ENCODE data around the gene CSNK1G2. TPM values are rescaled to one million over a fixed set of nuclear protein-coding genes. Genes with fewer than 3 reads are reported as not detected.
A peak's percentile ranks its signal among the peaks of the same experiment; 100 is the strongest.

Gene CSNK1G2
- total and polyA plus RNA-seq, 2 experiments from 2014 or later = 39.6 to 147 TPM

DNA sequence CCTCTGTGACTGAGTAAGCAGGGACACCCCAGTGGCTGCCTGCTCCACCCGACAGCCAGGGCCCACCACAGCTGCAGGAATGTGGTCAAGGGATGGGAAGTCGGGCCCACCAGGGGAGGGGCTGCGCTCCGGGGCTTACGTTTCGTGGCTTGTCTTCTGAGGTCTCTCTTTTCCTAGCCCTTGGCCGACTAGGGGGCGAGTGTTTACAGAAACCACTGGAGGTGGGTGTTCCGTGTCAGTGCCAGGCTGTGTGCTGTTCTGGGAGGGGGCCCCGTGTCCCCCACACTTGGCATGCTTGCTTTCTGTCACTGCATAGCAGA lies 31.3 kb upstream of the CSNK1G2 start (continued):
- TF ChIP-seq, protein P1, sequence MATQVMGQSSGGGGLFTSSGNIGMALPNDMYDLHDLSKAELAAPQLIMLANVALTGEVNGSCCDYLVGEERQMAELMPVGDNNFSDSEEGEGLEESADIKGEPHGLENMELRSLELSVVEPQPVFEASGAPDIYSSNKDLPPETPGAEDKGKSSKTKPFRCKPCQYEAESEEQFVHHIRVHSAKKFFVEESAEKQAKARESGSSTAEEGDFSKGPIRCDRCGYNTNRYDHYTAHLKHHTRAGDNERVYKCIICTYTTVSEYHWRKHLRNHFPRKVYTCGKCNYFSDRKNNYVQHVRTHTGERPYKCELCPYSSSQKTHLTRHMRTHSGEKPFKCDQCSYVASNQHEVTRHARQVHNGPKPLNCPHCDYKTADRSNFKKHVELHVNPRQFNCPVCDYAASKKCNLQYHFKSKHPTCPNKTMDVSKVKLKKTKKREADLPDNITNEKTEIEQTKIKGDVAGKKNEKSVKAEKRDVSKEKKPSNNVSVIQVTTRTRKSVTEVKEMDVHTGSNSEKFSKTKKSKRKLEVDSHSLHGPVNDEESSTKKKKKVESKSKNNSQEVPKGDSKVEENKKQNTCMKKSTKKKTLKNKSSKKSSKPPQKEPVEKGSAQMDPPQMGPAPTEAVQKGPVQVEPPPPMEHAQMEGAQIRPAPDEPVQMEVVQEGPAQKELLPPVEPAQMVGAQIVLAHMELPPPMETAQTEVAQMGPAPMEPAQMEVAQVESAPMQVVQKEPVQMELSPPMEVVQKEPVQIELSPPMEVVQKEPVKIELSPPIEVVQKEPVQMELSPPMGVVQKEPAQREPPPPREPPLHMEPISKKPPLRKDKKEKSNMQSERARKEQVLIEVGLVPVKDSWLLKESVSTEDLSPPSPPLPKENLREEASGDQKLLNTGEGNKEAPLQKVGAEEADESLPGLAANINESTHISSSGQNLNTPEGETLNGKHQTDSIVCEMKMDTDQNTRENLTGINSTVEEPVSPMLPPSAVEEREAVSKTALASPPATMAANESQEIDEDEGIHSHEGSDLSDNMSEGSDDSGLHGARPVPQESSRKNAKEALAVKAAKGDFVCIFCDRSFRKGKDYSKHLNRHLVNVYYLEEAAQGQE (IDR thresholded peaks at IDR 0.05; ENCODE audit: unreplicated experiment) = no peak
- TF ChIP-seq STAT1 (IDR thresholded peaks at IDR 0.05; ENCODE audit: unreplicated experiment) (no peak), JUNB (IDR thresholded peaks at IDR 0.05; ENCODE audit: unreplicated experiment) (no peak)
- TF ChIP-seq, protein P2, sequence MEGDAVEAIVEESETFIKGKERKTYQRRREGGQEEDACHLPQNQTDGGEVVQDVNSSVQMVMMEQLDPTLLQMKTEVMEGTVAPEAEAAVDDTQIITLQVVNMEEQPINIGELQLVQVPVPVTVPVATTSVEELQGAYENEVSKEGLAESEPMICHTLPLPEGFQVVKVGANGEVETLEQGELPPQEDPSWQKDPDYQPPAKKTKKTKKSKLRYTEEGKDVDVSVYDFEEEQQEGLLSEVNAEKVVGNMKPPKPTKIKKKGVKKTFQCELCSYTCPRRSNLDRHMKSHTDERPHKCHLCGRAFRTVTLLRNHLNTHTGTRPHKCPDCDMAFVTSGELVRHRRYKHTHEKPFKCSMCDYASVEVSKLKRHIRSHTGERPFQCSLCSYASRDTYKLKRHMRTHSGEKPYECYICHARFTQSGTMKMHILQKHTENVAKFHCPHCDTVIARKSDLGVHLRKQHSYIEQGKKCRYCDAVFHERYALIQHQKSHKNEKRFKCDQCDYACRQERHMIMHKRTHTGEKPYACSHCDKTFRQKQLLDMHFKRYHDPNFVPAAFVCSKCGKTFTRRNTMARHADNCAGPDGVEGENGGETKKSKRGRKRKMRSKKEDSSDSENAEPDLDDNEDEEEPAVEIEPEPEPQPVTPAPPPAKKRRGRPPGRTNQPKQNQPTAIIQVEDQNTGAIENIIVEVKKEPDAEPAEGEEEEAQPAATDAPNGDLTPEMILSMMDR (conservative IDR thresholded peaks at IDR 0.05; ENCODE audit: low read depth in 2 of 2) = no peak

DNA sequence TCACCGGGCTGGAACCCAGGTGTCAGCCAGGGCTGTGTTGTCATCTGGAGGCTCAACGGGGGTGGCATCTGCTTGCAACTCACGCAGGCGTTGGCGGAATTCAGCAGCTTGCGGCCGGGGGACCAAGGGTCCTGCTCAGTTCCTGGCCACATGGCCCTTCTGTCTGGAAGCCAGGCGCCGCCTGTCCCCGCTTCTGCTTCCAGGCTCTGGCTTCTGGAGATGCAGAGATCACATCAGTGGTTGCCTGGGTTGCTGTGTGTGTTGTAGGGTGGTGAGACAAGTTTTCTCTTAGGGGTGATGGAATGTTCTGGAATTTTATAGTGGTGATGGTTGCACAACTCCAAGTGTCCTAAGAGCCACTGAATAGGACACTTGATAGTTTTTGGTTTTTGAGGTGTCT lies 30.8 kb upstream of the CSNK1G2 start:
- DNase-seq (ENCODE audit: low spot score) (no peak), ATAC-seq (no peak)
- peaks cover 7% of the 10 kb centered on the region for H4K20me1 ChIP-seq (replicated peaks; ENCODE audit: insufficient read depth)
- Mint-ChIP-seq H3K4me1 (0 out of 3 replicates have a peak, but pooled peaks cover 6% of the 10 kb centered on the region), H3K27me3 (ENCODE audit: insufficient read depth, low read depth, poor library complexity) (peaks cover 11% of the 10 kb centered on the region), H3K9me3 (peaks cover 2% of the 10 kb centered on the region; the same call in 1 of the 3 replicates), H3K36me3 (ENCODE audit: low read depth) (peaks cover 18% of the 10 kb centered on the region), H3K4me3 (no peak overlapping the region; the same call in 2 of the 3 replicates), H3K27ac (peak overlapping the region; percentile 36; the same call in 1 of the 2 replicates)
- H3K36me3 ChIP-seq (ENCODE audit: insufficient read depth) = no peaks in the 10 kb centered on the region
- H2AFZ ChIP-seq = no peak overlapping the region
- no peaks in the 10 kb centered on the region for H3K27me3 ChIP-seq (ENCODE audit: insufficient read depth)
- H3K79me2 ChIP-seq (replicated peaks; ENCODE audit: insufficient read depth) = peaks cover 76% of the 10 kb centered on the region
- no peak overlapping the region for H3K4me3 ChIP-seq
- H3K9me2 ChIP-seq (ENCODE audit: insufficient read depth) = no peaks in the 10 kb centered on the region
- no peak overlapping the region for H3K27ac ChIP-seq (ENCODE audit: low read depth)
- H3K4me2 ChIP-seq = no peak overlapping the region
- peaks cover 4% of the 10 kb centered on the region for H3F3A ChIP-seq (replicated peaks; ENCODE audit: low read depth)
- peaks cover 3% of the 10 kb centered on the region; the same call in 1 of the 2 replicates for H3K4me1 ChIP-seq (ENCODE audit: insufficient read depth)
- TF ChIP-seq, protein P3, sequence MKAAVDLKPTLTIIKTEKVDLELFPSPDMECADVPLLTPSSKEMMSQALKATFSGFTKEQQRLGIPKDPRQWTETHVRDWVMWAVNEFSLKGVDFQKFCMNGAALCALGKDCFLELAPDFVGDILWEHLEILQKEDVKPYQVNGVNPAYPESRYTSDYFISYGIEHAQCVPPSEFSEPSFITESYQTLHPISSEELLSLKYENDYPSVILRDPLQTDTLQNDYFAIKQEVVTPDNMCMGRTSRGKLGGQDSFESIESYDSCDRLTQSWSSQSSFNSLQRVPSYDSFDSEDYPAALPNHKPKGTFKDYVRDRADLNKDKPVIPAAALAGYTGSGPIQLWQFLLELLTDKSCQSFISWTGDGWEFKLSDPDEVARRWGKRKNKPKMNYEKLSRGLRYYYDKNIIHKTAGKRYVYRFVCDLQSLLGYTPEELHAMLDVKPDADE (IDR thresholded peaks at IDR 0.05) = no peak
- TF ChIP-seq, protein P1 (IDR thresholded peaks at IDR 0.05; ENCODE audit: unreplicated experiment) = no peak
- TF ChIP-seq ZNF331 (CRISPR knock-in tag; IDR thresholded peaks at IDR 0.05; ENCODE audit: low read depth) (no peak), EZH2 (IDR thresholded peaks at IDR 0.05; ENCODE audit: low read depth, unreplicated experiment) (no peak)
- TF ChIP-seq, protein P4, sequence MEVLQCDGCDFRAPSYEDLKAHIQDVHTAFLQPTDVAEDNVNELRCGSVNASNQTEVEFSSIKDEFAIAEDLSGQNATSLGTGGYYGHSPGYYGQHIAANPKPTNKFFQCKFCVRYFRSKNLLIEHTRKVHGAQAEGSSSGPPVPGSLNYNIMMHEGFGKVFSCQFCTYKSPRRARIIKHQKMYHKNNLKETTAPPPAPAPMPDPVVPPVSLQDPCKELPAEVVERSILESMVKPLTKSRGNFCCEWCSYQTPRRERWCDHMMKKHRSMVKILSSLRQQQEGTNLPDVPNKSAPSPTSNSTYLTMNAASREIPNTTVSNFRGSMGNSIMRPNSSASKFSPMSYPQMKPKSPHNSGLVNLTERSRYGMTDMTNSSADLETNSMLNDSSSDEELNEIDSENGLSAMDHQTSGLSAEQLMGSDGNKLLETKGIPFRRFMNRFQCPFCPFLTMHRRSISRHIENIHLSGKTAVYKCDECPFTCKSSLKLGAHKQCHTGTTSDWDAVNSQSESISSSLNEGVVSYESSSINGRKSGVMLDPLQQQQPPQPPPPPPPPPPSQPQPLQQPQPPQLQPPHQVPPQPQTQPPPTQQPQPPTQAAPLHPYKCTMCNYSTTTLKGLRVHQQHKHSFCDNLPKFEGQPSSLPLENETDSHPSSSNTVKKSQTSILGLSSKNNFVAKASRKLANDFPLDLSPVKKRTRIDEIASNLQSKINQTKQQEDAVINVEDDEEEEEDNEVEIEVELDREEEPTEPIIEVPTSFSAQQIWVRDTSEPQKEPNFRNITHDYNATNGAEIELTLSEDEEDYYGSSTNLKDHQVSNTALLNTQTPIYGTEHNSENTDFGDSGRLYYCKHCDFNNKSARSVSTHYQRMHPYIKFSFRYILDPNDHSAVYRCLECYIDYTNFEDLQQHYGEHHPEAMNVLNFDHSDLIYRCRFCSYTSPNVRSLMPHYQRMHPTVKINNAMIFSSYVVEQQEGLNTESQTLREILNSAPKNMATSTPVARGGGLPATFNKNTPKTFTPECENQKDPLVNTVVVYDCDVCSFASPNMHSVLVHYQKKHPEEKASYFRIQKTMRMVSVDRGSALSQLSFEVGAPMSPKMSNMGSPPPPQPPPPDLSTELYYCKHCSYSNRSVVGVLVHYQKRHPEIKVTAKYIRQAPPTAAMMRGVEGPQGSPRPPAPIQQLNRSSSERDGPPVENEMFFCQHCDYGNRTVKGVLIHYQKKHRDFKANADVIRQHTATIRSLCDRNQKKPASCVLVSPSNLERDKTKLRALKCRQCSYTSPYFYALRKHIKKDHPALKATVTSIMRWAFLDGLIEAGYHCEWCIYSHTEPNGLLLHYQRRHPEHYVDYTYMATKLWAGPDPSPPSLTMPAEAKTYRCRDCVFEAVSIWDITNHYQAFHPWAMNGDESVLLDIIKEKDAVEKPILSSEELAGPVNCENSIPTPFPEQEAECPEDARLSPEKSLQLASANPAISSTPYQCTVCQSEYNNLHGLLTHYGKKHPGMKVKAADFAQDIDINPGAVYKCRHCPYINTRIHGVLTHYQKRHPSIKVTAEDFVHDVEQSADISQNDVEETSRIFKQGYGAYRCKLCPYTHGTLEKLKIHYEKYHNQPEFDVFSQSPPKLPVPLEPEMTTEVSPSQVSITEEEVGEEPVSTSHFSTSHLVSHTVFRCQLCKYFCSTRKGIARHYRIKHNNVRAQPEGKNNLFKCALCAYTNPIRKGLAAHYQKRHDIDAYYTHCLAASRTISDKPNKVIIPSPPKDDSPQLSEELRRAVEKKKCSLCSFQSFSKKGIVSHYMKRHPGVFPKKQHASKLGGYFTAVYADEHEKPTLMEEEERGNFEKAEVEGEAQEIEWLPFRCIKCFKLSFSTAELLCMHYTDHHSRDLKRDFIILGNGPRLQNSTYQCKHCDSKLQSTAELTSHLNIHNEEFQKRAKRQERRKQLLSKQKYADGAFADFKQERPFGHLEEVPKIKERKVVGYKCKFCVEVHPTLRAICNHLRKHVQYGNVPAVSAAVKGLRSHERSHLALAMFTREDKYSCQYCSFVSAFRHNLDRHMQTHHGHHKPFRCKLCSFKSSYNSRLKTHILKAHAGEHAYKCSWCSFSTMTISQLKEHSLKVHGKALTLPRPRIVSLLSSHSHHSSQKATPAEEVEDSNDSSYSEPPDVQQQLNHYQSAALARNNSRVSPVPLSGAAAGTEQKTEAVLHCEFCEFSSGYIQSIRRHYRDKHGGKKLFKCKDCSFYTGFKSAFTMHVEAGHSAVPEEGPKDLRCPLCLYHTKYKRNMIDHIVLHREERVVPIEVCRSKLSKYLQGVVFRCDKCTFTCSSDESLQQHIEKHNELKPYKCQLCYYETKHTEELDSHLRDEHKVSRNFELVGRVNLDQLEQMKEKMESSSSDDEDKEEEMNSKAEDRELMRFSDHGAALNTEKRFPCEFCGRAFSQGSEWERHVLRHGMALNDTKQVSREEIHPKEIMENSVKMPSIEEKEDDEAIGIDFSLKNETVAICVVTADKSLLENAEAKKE (CRISPR knock-in tag; IDR thresholded peaks at IDR 0.05) = no peak

All from GM23338 (cell line).